Mucosa of rectum (tissue), 2 donors: ENCODE data around the gene CLHC1.
"Not testable (repeated sequence)": the region's sequence is repeated elsewhere in the genome, so short reads cannot be mapped to it uniquely, and the experiment has no call there.

Experiments used
- H3K27ac ChIP-seq, 2 donors: one replicate each; pipeline ENCODE4 v1.7.0; 2013; ENCODE audit warnings: inconsistent platforms in 2 of 2, low read depth in 2 of 2, low read length in 2 of 2
- H3K27me3 ChIP-seq, 2 donors: one replicate each; pipeline ENCODE4 v1.7.0; 2013; ENCODE audit warnings: low read length in 2 of 2; ENCODE audit not compliant: control insufficient read depth in 2 of 2, insufficient read depth in 2 of 2
- H3K36me3 ChIP-seq, 2 donors: one replicate each; pipeline ENCODE4 v1.7.0; 2013; ENCODE audit warnings: low read length in 2 of 2; ENCODE audit not compliant: control insufficient read depth in 2 of 2, insufficient read depth in 2 of 2
- H3K4me1 ChIP-seq, 2 donors: one replicate each; pipeline ENCODE4 v1.7.0; 2013; ENCODE audit warnings: low read length in 2 of 2, mild to moderate bottlenecking in 1 of 2; ENCODE audit not compliant: control insufficient read depth in 2 of 2, insufficient read depth in 2 of 2
- H3K4me3 ChIP-seq, 2 donors: one replicate each; pipeline ENCODE4 v1.7.0; 2013; ENCODE audit warnings: low read length in 2 of 2
- H3K9ac ChIP-seq, 2 donors: one replicate each; pipeline ENCODE4 v1.7.0; 2013; ENCODE audit warnings: low read length in 2 of 2, low read depth in 1 of 2, mild to moderate bottlenecking in 1 of 2
- H3K9me3 ChIP-seq, 2 donors: one replicate each; pipeline ENCODE4 v1.7.0; 2013; ENCODE audit warnings: low read length in 2 of 2; ENCODE audit not compliant: control insufficient read depth in 2 of 2
- donor health status: healthy.
- donor health status: Normal muscosa, but diverticular disease.

The CLHC1 gene

GRCh38 chr2:55259586-55259985 lies 27.5 kb upstream of the CLHC1 start:
- H3K4me1 ChIP-seq, H3K9ac ChIP-seq, H3K4me3 ChIP-seq, H3K9me3 ChIP-seq, H3K27ac ChIP-seq, H3K27me3 ChIP-seq: not testable (repeated sequence)
- H3K36me3 ChIP-seq = peaks cover 28 to 52% of the 10 kb centered on the region in 2 donors

DNA sequence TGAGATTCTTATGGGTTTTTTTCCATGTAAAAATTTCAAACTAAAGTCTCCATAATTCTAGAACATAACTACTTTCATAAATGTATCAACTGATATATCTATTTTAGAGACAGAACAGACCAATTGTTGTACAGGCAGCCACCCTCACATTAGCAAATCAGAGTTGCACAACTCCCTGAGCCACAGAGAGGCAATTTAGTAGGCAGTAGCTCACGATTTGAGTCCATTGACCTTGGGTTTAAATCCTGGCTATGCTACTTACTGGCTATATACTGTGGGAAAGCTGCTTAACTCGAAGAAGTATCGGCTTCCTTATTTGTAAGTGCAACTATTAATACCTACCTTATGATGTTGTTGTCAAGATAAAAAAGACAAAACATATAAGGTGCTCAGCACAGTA lies 20.7 kb upstream of the CLHC1 start:
- H3K27me3 ChIP-seq = no peaks in the 10 kb centered on the region
- no peaks in the 10 kb centered on the region for H3K4me1 ChIP-seq
- no peak overlapping the region for H3K27ac ChIP-seq
- no peak overlapping the region for H3K4me3 ChIP-seq
- no peak overlapping the region for H3K9ac ChIP-seq
- H3K9me3 ChIP-seq = no peaks in the 10 kb centered on the region
- H3K36me3 ChIP-seq = peaks cover 46 to 47% of the 10 kb centered on the region in 2 donors

GRCh38 chr2:55247025-55247424 lies 14.9 kb upstream of the CLHC1 start:
- Histone ChIP-seq H3K27ac (no peak overlapping the region), H3K36me3 (peaks cover 54 to 65% of the 10 kb centered on the region in 2 donors), H3K4me3 (no peak overlapping the region), H3K9me3 (no peaks in the 10 kb centered on the region), H3K4me1 (no peaks in the 10 kb centered on the region), H3K27me3 (no peaks in the 10 kb centered on the region), H3K9ac (no peak overlapping the region)

- H3K4me1 ChIP-seq = no peaks in the 10 kb centered on the region
- H3K9me3 ChIP-seq = no peaks in the 10 kb centered on the region
- no peak overlapping the region for H3K4me3 ChIP-seq
- no peak overlapping the region for H3K27ac ChIP-seq
- no peaks in the 10 kb centered on the region for H3K27me3 ChIP-seq
- H3K9ac ChIP-seq = no peak overlapping the region
- peaks cover 50 to 64% of the 10 kb centered on the region in 2 donors for H3K36me3 ChIP-seq
These were observed 13.3 kb upstream of the CLHC1 start for GRCh38 chr2:55245411-55245810.

DNA sequence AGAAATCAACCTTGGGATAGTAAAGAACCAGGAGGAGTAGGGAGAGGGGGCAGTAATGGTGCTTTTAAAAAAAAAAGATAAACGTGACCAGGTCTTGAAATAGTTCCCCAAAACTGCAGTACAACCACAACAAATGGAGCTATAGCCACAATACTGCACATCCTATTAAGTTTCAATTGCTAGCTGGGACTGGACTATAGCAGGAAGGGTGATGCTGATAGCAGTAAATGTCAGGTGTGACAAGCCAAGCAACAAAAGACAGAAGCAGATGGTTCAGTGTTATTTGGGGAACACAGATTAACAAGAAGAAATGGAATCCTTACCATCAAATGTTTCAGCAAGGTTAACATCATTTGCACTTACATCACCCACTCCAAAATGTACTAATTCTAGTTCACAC lies 10.5 kb upstream of the CLHC1 start:
- Histone ChIP-seq H3K36me3 (peaks cover 43 to 56% of the 10 kb centered on the region in 2 donors), H3K9me3 (no peaks in the 10 kb centered on the region), H3K27ac (no peak overlapping the region), H3K27me3 (no peaks in the 10 kb centered on the region), H3K4me1 (no peaks in the 10 kb centered on the region), H3K9ac (no peak overlapping the region), H3K4me3 (no peak overlapping the region)

- not testable (repeated sequence) for H3K9me3 ChIP-seq, H3K27me3 ChIP-seq, H3K4me1 ChIP-seq, H3K27ac ChIP-seq, H3K4me3 ChIP-seq, H3K9ac ChIP-seq
- H3K36me3 ChIP-seq = peaks cover 41 to 52% of the 10 kb centered on the region in 2 donors
These were observed 9.5 kb upstream of the CLHC1 start for GRCh38 chr2:55241582-55241981.

- no peaks in the 10 kb centered on the region for H3K9me3 ChIP-seq
- H3K36me3 ChIP-seq = peaks cover 45 to 60% of the 10 kb centered on the region in 2 donors
- H3K27ac ChIP-seq = no peak overlapping the region
- no peaks in the 10 kb centered on the region for H3K4me1 ChIP-seq
- no peaks in the 10 kb centered on the region for H3K27me3 ChIP-seq
- H3K4me3 ChIP-seq = no peak overlapping the region
- H3K9ac ChIP-seq = no peak overlapping the region
These were observed 7.6 kb upstream of the CLHC1 start for GRCh38 chr2:55239656-55240222.

DNA sequence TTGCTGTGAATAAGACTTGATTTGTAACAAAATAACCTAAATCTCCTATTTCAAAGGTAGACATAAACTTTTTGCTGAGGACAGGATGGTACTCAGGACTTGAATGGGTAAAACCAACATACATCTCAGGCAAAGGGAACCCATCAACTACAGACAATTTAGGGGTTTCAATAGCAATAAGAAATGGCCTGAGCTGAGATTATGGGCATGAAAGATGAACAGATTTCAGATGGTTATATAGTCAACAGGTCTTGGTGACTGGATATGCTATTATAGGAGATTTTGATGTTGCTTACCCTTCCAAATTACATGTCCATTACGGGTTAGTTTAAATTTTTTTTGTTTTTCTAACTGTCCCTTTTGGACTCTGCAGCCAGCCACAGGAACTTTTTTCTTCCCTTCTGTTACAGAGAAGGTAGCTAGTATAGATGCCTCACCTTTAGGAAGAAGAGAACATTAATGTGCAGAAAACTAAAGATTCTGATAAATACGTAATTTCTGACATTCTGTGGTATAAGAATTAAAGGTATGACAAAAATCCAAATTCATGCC lies 5.0 kb upstream of the CLHC1 start:
- no peak overlapping the region for H3K27ac ChIP-seq
- H3K9ac ChIP-seq = no peak overlapping the region
- H3K4me1 ChIP-seq = peaks cover 6 to 8% of the 10 kb centered on the region in 2 donors
- H3K27me3 ChIP-seq = no peaks in the 10 kb centered on the region
- H3K4me3 ChIP-seq = no peak overlapping the region
- H3K36me3 ChIP-seq = peaks cover 40 to 42% of the 10 kb centered on the region in 2 donors
- H3K9me3 ChIP-seq = no peaks in the 10 kb centered on the region

DNA sequence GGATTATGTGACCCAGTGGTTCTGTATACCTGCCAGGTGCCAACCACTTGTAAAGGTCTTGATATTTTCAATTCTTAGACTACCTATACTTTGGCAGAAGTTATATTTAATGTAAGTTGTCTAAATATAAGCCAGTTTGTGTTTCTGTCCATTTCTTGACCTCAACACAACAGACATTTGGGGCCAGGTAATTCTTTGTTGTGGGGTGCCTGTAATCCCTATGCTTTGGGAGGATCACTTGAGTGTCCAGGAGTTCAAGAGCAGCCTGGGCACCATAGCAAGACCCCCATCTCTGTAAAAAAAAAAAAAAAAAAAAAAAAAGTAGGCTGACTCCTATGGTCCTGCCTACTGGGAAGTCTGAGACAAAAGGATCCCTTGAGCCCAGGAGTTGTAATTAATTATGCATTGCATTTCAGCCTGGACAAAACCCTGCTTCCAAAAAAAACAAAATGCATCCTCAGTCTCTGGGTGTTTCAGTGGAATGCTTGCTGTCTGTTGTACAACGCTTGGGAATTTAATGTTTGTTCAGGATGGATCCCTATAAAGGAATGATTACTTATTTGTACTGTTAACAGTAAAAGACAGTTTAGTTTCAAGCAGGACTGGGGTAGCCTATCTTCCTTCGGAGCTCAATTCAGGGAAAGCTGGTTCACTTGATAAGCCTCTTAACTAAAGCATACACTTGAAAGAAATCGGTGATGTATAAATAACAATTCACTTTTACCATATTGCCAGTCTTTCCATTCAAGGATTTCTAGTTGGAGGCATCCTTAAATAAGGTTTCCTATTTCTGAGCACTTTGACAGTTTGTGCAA lies 3.8 kb upstream of the CLHC1 start:
- Histone ChIP-seq H3K27me3 (no peaks in the 10 kb centered on the region), H3K9me3 (no peaks in the 10 kb centered on the region), H3K27ac (no peak overlapping the region), H3K4me1 (peaks cover 6 to 10% of the 10 kb centered on the region in 2 donors), H3K4me3 (no peak overlapping the region), H3K36me3 (peaks cover 36 to 37% of the 10 kb centered on the region in 2 donors), H3K9ac (no peak overlapping the region)

DNA sequence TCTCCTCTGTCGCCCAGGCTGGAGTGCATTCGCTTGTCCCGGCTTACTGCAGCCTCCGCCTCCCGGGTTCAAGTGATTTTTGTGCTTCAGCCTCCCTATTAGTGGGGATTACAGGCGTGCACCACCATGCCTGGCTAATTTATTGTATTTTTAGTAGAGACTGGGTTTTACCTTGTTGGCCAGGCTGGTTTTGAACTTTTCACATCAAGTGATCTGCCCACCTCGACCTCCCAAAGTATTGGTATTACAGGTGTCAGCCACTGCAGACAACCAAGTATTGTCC lies 1.5 kb upstream of the CLHC1 start:
- peaks cover 6 to 10% of the 10 kb centered on the region in 2 donors for H3K4me1 ChIP-seq
- H3K27ac ChIP-seq = no peak overlapping the region
- peaks cover 26 to 30% of the 10 kb centered on the region in 2 donors for H3K36me3 ChIP-seq
- H3K9me3 ChIP-seq = no peaks in the 10 kb centered on the region
- H3K27me3 ChIP-seq = no peaks in the 10 kb centered on the region
- peak overlapping the region; percentile 92 to 93 for H3K9ac ChIP-seq
- peak overlapping the region; percentile 82 to 90 for H3K4me3 ChIP-seq
